SK-N-SH (cell line): ENCODE results near the gene ZAR1L. TPM values are rescaled to one million over a fixed set of nuclear protein-coding genes. Genes with fewer than 3 reads are reported as not detected.

Experiments
- CTCF ChIA-PET: fragments of 300-600, 350-600 bp; formaldehyde crosslinking; extraction: SDS; loops from one replicate; lab custom pipeline; 2021; lab: Yijun Ruan, JAX
- POLR2A ChIA-PET: fragments of 350-600 bp; sonication (Branson Sonifier 250); formaldehyde crosslinking; extraction: SDS; loops from one replicate; lab custom pipeline; 2020; ENCODE audit warnings: antibody characterized with exemption, inconsistent platforms; lab: Yijun Ruan, JAX
- DNase-seq: peaks from one replicate; pipeline ENCODE4 v3.0.0; 2012
- H2AFZ ChIP-seq: fragments of 200-600 bp; sonication (generic); 2 replicates; pipeline ENCODE4 v1.8.1; 2016; ENCODE audit warnings: antibody characterized with exemption, mild to moderate bottlenecking, low read depth
- H3F3A ChIP-seq: fragments of 200-600 bp; sonication (generic); replicated peaks from 2 replicates; pipeline ENCODE3; 2016; ENCODE audit warnings: antibody characterized with exemption, mild to moderate bottlenecking; ENCODE audit not compliant: insufficient read depth
- H3K27ac ChIP-seq, 2 experiments: fragments of 200-500 bp in 1 of 2; fragments of 200-600 bp in 1 of 2; sonication (Bioruptor generic) in 1 of 2; sonication (generic), shearing (Covaris generic) in 1 of 2; 2 replicates each; pipeline versions ENCODE4 v1.5.1 to v1.6.1; 2014 to 2016; ENCODE audit warnings: low read depth in 2 of 2, inconsistent platforms in 1 of 2, low read length in 1 of 2, mild to moderate bottlenecking in 1 of 2, mixed read lengths in 1 of 2
- H3K27me3 ChIP-seq: fragments of 200-600 bp; sonication (generic), shearing (Covaris generic); 2 replicates; pipeline ENCODE4 v1.6.1; 2016; ENCODE audit warnings: mixed run types; ENCODE audit not compliant: insufficient read depth
- H3K36me3 ChIP-seq, 2 experiments: fragments of 200-500 bp in 1 of 2; fragments of 200-600 bp in 1 of 2; sonication (Bioruptor generic) in 1 of 2; sonication (generic) in 1 of 2; replicated peaks in 1 of 2; 2 replicates each; pipeline versions ENCODE3 to v1.5.1; 2014 to 2016; ENCODE audit warnings: low read length in 1 of 2, mild to moderate bottlenecking in 1 of 2; ENCODE audit not compliant: insufficient read depth in 2 of 2, control insufficient read depth in 1 of 2
- H3K4me1 ChIP-seq, 2 experiments: fragments of 200-500 bp in 1 of 2; fragments of 200-600 bp in 1 of 2; sonication (Bioruptor generic) in 1 of 2; sonication (generic), shearing (Covaris generic) in 1 of 2; 2 replicates each; pipeline versions ENCODE4 v1.5.1 to v1.6.1; 2014 to 2016; ENCODE audit warnings: low read depth in 1 of 2, low read length in 1 of 2, mixed run types in 1 of 2; ENCODE audit not compliant: insufficient read depth in 2 of 2, control insufficient read depth in 1 of 2
- H3K4me2 ChIP-seq: fragments of 200-600 bp; sonication (generic), shearing (Covaris generic); 2 replicates; pipeline ENCODE4 v1.6.1; 2017; ENCODE audit warnings: mixed run types
- H3K4me3 ChIP-seq, 2 experiments: fragments of 200-500 bp in 1 of 2; fragments of 200-600 bp in 1 of 2; sonication (Bioruptor generic) in 1 of 2; sonication (generic), shearing (Covaris generic) in 1 of 2; 2 replicates each; pipeline versions ENCODE4 v1.5.1 to v1.8.1; 2014 to 2016; ENCODE audit warnings: low read depth in 2 of 2, inconsistent platforms in 1 of 2, low read length in 1 of 2, mild to moderate bottlenecking in 1 of 2, mixed read lengths in 1 of 2, moderate library complexity in 1 of 2
- H3K79me2 ChIP-seq: fragments of 200-600 bp; sonication (generic); 2 replicates; pipeline ENCODE4 v1.8.1; 2017; ENCODE audit warnings: mild to moderate bottlenecking; ENCODE audit not compliant: insufficient read depth
- H3K9ac ChIP-seq: fragments of 200-600 bp; sonication (generic); 2 replicates; pipeline ENCODE4 v1.6.1; 2017; ENCODE audit warnings: mixed run types
- H3K9me2 ChIP-seq: fragments of 200-600 bp; sonication (generic); 2 replicates; pipeline ENCODE4 v1.6.1; 2017; ENCODE audit warnings: mixed run types
- H3K9me3 ChIP-seq: fragments of 200-600 bp; sonication (generic); 2 replicates; pipeline ENCODE4 v1.6.1; 2017; ENCODE audit warnings: mixed run types, mild to moderate bottlenecking, moderate library complexity
- H4K20me1 ChIP-seq: fragments of 200-600 bp; sonication (generic); 2 replicates; pipeline ENCODE4 v1.6.1; 2017; ENCODE audit warnings: mild to moderate bottlenecking, mixed run types; ENCODE audit not compliant: insufficient read depth
- ELF1 ChIP-seq: IDR thresholded peaks from 2 replicates; pipeline ENCODE4 v1.4.0; 2012
- FOXJ3 ChIP-seq: sonication (generic); formaldehyde crosslinking; IDR thresholded peaks from 2 replicates; pipeline ENCODE4 v1.5.1; 2020; ENCODE audit warnings: mild to moderate bottlenecking, missing genetic modification reagents
- GABPA ChIP-seq: IDR thresholded peaks from 2 replicates; pipeline ENCODE4 v1.4.0; 2012; ENCODE audit warnings: low read depth, mild to moderate bottlenecking
- GATA2 ChIP-seq: sonication (generic); formaldehyde crosslinking; IDR thresholded peaks from 2 replicates; pipeline ENCODE4 v1.5.0; 2020; ENCODE audit warnings: mild to moderate bottlenecking, missing genetic modification reagents
- MEF2A ChIP-seq: IDR thresholded peaks from 2 replicates; pipeline ENCODE4 v1.4.0; 2012; ENCODE audit warnings: low read depth, borderline replicate concordance
- MXI1 ChIP-seq: IDR thresholded peaks from 2 replicates; pipeline ENCODE4 v1.6.1; 2012; ENCODE audit warnings: mild to moderate bottlenecking, low read depth, low read length, improper control_type of control experiment
- NFIC ChIP-seq: IDR thresholded peaks from 2 replicates; pipeline ENCODE4 v1.4.0; 2012; ENCODE audit warnings: borderline replicate concordance
- NRF1 ChIP-seq: IDR thresholded peaks from 2 replicates; pipeline ENCODE4 v1.6.1; 2012; ENCODE audit warnings: low read depth, mild to moderate bottlenecking, low read length
- RCOR1 ChIP-seq: fragments of 150-350 bp; IDR thresholded peaks from 2 replicates; pipeline ENCODE4 v1.6.1; 2017; ENCODE audit warnings: antibody characterized with exemption, low read length
- RXRA ChIP-seq: IDR thresholded peaks from 2 replicates; pipeline ENCODE4 v1.4.0; 2012; ENCODE audit warnings: low read depth, mild to moderate bottlenecking, borderline replicate concordance
- SIN3A ChIP-seq: IDR thresholded peaks from 2 replicates; pipeline ENCODE4 v1.6.1; 2012; ENCODE audit warnings: low read depth, mild to moderate bottlenecking, low read length, moderate library complexity, borderline replicate concordance
- SMC3 ChIP-seq: IDR thresholded peaks from 2 replicates; pipeline ENCODE4 v1.6.1; 2012; ENCODE audit warnings: low read depth, low read length, improper control_type of control experiment
- TAF1 ChIP-seq: IDR thresholded peaks from 2 replicates; pipeline ENCODE4 v1.6.1; 2012; ENCODE audit warnings: low read depth, mild to moderate bottlenecking, low read length, moderate library complexity, borderline replicate concordance
- TEAD4 ChIP-seq: IDR thresholded peaks from 2 replicates; pipeline ENCODE4 v1.4.0; 2012; ENCODE audit warnings: mild to moderate bottlenecking, borderline replicate concordance; ENCODE audit not compliant: insufficient read depth
- WGBS: methylation state at CpG from one replicate; pipeline ENCODE4 v1.1.6; 2017; ENCODE audit warnings: low lambda C conversion rate; 5-methylcytosine and 5-hydroxymethylcytosine counted together
- polyA plus RNA-seq, 3 experiments: library from polyadenylated mRNA; depleted of rRNA; stranded (reverse); fragments of >200 nt; gene quantifications; 2 replicates each; pipeline ENCODE4 v1.2.3, GENCODE V29; 2012
- TF ChIP-seq, protein P1 (sequence below): IDR thresholded peaks from 2 replicates; pipeline ENCODE4 v1.4.0; 2012; ENCODE audit warnings: low read depth
- TF ChIP-seq, protein P2 (sequence below): IDR thresholded peaks from 2 replicates; pipeline ENCODE4 v1.4.0; 2012; ENCODE audit warnings: low read depth, borderline replicate concordance
- TF ChIP-seq, protein P3 (sequence below): IDR thresholded peaks from 2 replicates; pipeline ENCODE4 v1.6.1; 2012; ENCODE audit warnings: mild to moderate bottlenecking, low read depth, low read length, moderate library complexity

The ZAR1L gene
- polyA plus RNA-seq, 1 of the 3 experiments (the other 2 are of a cell fraction), result 0.07 TPM

DNA sequence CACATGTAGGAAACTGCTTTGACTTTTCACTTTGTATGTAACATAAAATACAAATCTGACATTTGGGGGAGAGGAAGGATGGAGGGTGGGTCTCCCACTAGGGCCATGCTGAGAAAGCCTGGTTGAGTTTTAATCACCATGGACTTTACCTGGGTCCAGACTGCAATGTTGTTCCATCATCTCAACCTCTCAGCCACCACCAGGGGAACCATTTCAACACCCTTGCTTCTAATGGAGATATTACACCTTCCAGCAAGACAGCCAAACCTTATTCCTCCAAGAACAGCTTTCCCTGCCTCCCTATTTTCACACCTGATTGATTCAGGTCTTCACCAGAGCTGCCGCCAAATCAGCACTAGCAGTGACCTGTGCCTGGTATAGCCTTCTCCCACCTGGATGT, 56.0 kb downstream of the ZAR1L start:
- Histone ChIP-seq H3K79me2 (no peaks in the 10 kb centered on the region), H3K27me3 (no peaks in the 10 kb centered on the region), H3F3A (peaks cover 13% of the 10 kb centered on the region), H3K4me1 (peaks cover 9 to 27% of the 10 kb centered on the region in 2 experiments), H3K27ac (no peak overlapping the region), H3K36me3 (no peaks in the 10 kb centered on the region), H3K4me3 (no peak overlapping the region), H3K9me3 (no peaks in the 10 kb centered on the region), H4K20me1 (no peaks in the 10 kb centered on the region), H3K9ac (no peak overlapping the region), H3K4me2 (no peak overlapping the region), H3K9me2 (no peaks in the 10 kb centered on the region), H2AFZ (no peak overlapping the region)
- POLR2A ChIA-PET, result no interaction called here
- CTCF ChIA-PET, result interaction anchor here (0.7 kb wide), 1 partner anchor 10 kb away, joined by 3 read pairs; no protein-coding TSS in a partner anchor
- DNase-seq, result no peak
- TF ChIP-seq RCOR1 (no peak), MXI1 (no peak), GABPA (no peak), SMC3 (no peak), RXRA (no peak), TEAD4 (no peak), ELF1 (no peak), FOXJ3 (CRISPR knock-in tag) (no peak)
- TF ChIP-seq, protein P1, sequence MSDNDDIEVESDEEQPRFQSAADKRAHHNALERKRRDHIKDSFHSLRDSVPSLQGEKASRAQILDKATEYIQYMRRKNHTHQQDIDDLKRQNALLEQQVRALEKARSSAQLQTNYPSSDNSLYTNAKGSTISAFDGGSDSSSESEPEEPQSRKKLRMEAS, result no peak
- WGBS, result 100% methylated on average over 1 of the region's 1 CpG

DNA sequence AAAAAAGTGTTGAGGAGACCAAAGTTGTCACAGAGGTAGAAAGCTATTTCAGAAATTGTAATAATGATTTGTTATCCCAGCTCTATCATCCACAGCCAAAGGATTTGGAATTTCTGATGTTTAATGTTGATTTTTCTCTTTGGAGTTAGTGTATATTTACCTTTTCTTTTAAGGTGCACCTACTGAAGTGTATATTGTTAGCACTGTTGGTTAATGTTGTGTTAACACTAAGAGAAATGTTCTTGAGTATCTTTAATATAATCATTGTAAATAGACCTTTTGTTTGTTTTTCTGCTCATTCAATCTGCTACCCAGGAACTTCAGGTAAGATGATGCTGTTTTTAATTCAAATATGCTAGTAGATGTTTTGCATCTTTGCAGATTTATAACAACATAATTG, 57.5 kb downstream of the ZAR1L start:
- no peak overlapping the region for H3K4me2 ChIP-seq
- no peak overlapping the region for H3K9ac ChIP-seq
- no peak for DNase-seq
- no peak overlapping the region for H2AFZ ChIP-seq
- TF ChIP-seq NFIC, result no peak
- TF ChIP-seq, protein P2, sequence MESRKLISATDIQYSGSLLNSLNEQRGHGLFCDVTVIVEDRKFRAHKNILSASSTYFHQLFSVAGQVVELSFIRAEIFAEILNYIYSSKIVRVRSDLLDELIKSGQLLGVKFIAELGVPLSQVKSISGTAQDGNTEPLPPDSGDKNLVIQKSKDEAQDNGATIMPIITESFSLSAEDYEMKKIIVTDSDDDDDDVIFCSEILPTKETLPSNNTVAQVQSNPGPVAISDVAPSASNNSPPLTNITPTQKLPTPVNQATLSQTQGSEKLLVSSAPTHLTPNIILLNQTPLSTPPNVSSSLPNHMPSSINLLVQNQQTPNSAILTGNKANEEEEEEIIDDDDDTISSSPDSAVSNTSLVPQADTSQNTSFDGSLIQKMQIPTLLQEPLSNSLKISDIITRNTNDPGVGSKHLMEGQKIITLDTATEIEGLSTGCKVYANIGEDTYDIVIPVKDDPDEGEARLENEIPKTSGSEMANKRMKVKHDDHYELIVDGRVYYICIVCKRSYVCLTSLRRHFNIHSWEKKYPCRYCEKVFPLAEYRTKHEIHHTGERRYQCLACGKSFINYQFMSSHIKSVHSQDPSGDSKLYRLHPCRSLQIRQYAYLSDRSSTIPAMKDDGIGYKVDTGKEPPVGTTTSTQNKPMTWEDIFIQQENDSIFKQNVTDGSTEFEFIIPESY, result no peak
- TF ChIP-seq, protein P1, result no peak
- no peak for TF ChIP-seq TAF1
- TF ChIP-seq SIN3A, result no peak
- TF ChIP-seq GATA2 (CRISPR knock-in tag), result no peak
- TF ChIP-seq, protein P3, sequence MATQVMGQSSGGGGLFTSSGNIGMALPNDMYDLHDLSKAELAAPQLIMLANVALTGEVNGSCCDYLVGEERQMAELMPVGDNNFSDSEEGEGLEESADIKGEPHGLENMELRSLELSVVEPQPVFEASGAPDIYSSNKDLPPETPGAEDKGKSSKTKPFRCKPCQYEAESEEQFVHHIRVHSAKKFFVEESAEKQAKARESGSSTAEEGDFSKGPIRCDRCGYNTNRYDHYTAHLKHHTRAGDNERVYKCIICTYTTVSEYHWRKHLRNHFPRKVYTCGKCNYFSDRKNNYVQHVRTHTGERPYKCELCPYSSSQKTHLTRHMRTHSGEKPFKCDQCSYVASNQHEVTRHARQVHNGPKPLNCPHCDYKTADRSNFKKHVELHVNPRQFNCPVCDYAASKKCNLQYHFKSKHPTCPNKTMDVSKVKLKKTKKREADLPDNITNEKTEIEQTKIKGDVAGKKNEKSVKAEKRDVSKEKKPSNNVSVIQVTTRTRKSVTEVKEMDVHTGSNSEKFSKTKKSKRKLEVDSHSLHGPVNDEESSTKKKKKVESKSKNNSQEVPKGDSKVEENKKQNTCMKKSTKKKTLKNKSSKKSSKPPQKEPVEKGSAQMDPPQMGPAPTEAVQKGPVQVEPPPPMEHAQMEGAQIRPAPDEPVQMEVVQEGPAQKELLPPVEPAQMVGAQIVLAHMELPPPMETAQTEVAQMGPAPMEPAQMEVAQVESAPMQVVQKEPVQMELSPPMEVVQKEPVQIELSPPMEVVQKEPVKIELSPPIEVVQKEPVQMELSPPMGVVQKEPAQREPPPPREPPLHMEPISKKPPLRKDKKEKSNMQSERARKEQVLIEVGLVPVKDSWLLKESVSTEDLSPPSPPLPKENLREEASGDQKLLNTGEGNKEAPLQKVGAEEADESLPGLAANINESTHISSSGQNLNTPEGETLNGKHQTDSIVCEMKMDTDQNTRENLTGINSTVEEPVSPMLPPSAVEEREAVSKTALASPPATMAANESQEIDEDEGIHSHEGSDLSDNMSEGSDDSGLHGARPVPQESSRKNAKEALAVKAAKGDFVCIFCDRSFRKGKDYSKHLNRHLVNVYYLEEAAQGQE, result no peak
- TF ChIP-seq RCOR1, result no peak
- TF ChIP-seq ELF1, result no peak
- no peak for TF ChIP-seq TEAD4
- no peak for TF ChIP-seq MEF2A
- no peak for TF ChIP-seq NRF1
- H3K79me2 ChIP-seq, result no peaks in the 10 kb centered on the region
- peaks cover 8% of the 10 kb centered on the region for H3F3A ChIP-seq
- no peaks in the 10 kb centered on the region for H3K36me3 ChIP-seq
- CTCF ChIA-PET, result no interaction called here
- H3K27ac ChIP-seq, result no peak overlapping the region
- H3K4me1 ChIP-seq, result peaks cover 9 to 22% of the 10 kb centered on the region in 2 experiments
- no peak overlapping the region for H3K4me3 ChIP-seq
- POLR2A ChIA-PET, result no interaction called here
- no peaks in the 10 kb centered on the region for H4K20me1 ChIP-seq
- no peaks in the 10 kb centered on the region for H3K9me3 ChIP-seq
- H3K27me3 ChIP-seq, result no peaks in the 10 kb centered on the region
- H3K9me2 ChIP-seq, result no peaks in the 10 kb centered on the region
